Type B pancreatic cell (in vitro differentiated cells): ENCODE measurements around the gene AOPEP. TPM values are rescaled to one million over a fixed set of nuclear protein-coding genes. Genes with fewer than 3 reads are reported as not detected.
A peak's percentile ranks its signal among the peaks of the same experiment; 100 is the strongest.

Experiments
- DNase-seq: peaks from one replicate; pipeline ENCODE4 v3.0.0; 2021; ENCODE audit warnings: mixed read lengths; ENCODE audit not compliant: unreplicated experiment; ENCODE audit errors: extremely low spot score
- H3K27ac Mint-ChIP-seq: 2 replicates; pipeline ENCODE4 v1.8.0; 2021; ENCODE audit warnings: mild to moderate bottlenecking, mixed read lengths
- H3K27me3 Mint-ChIP-seq: 2 replicates; pipeline ENCODE4 v1.8.0; 2021; ENCODE audit warnings: mixed read lengths
- H3K36me3 Mint-ChIP-seq: 2 replicates; pipeline ENCODE4 v1.8.0; 2021; ENCODE audit warnings: mixed read lengths
- H3K4me1 Mint-ChIP-seq: one replicate; pipeline ENCODE4 v1.8.0; 2021; ENCODE audit warnings: mixed read lengths; ENCODE audit not compliant: unreplicated experiment
- H3K4me3 Mint-ChIP-seq: 2 replicates; pipeline ENCODE4 v1.8.0; 2021; ENCODE audit warnings: mild to moderate bottlenecking, mixed read lengths
- H3K9me3 Mint-ChIP-seq: 2 replicates; pipeline ENCODE4 v1.8.0; 2021; ENCODE audit warnings: mixed read lengths
- CTCF ChIP-seq: fragments of 200-600 bp; sonication (generic); conservative IDR thresholded peaks from 2 replicates; pipeline ENCODE4 v1.5.0; 2021; ENCODE audit warnings: antibody characterized with exemption, mild to moderate bottlenecking
- total RNA-seq: library from RNA; stranded (reverse); gene quantifications from 2 replicates; pipeline ENCODE4 v1.2.1, GENCODE V29; 2021; ENCODE audit warnings: low replicate concordance

The AOPEP gene
- total RNA-seq, 1 donor from 2014 or later: 89.3 TPM

- peaks cover 5% of the 10 kb centered on the region for H3K9me3 Mint-ChIP-seq
- no peak for TF ChIP-seq CTCF
- peak overlapping the region; percentile 27 for H3K27ac Mint-ChIP-seq
Observed at GRCh38 chr9:94885854-94886447, 159.5 kb downstream of the AOPEP start.

GRCh38 chr9:94887721-94888120 is 161.2 kb downstream of the AOPEP start:
- H3K9me3 Mint-ChIP-seq: peaks cover 5% of the 10 kb centered on the region
- H3K27me3 Mint-ChIP-seq: no peaks in the 10 kb centered on the region
- no peak overlapping the region for H3K27ac Mint-ChIP-seq
- peaks cover 19% of the 10 kb centered on the region for H3K4me1 Mint-ChIP-seq
- DNase-seq: no peak
- TF ChIP-seq CTCF: no peak
- H3K4me3 Mint-ChIP-seq: no peak overlapping the region
- peaks cover 18% of the 10 kb centered on the region for H3K36me3 Mint-ChIP-seq

More at GRCh38 chr9:94885854-94886447, 159.5 kb downstream of the AOPEP start:
- no peak for DNase-seq
- Mint-ChIP-seq H3K4me3 (no peak overlapping the region), H3K4me1 (peaks cover 25% of the 10 kb centered on the region), H3K27me3 (no peaks in the 10 kb centered on the region), H3K36me3 (peaks cover 10% of the 10 kb centered on the region)

- H3K4me1 Mint-ChIP-seq: peaks cover 8% of the 10 kb centered on the region
- no peak overlapping the region for H3K27ac Mint-ChIP-seq
- DNase-seq: no peak
- TF ChIP-seq CTCF: no peak
- peaks cover 5% of the 10 kb centered on the region for H3K9me3 Mint-ChIP-seq
- no peaks in the 10 kb centered on the region for H3K27me3 Mint-ChIP-seq
- H3K36me3 Mint-ChIP-seq: peaks cover 18% of the 10 kb centered on the region
- H3K4me3 Mint-ChIP-seq: no peak overlapping the region
Observed at GRCh38 chr9:94888775-94889174, 162.3 kb downstream of the AOPEP start.

GRCh38 chr9:94889628-94890027 is 163.1 kb downstream of the AOPEP start:
- Mint-ChIP-seq H3K27ac (no peak overlapping the region), H3K9me3 (peaks cover 5% of the 10 kb centered on the region), H3K27me3 (no peaks in the 10 kb centered on the region), H3K4me3 (no peak overlapping the region), H3K4me1 (peaks cover 8% of the 10 kb centered on the region), H3K36me3 (peaks cover 18% of the 10 kb centered on the region)
- no peak for DNase-seq
- TF ChIP-seq CTCF: no peak

- Mint-ChIP-seq H3K27me3 (no peaks in the 10 kb centered on the region), H3K4me3 (no peak overlapping the region), H3K36me3 (peaks cover 18% of the 10 kb centered on the region), H3K4me1 (peaks cover 1% of the 10 kb centered on the region), H3K9me3 (peaks cover 5% of the 10 kb centered on the region), H3K27ac (no peak overlapping the region)
- DNase-seq: no peak
- no peak for TF ChIP-seq CTCF
Observed at GRCh38 chr9:94891183-94891582, 164.7 kb downstream of the AOPEP start.
